ENCODE data around the gene TMEM109.

- TF ChIP-seq CTCF (conservative IDR thresholded peaks at IDR 0.05; ENCODE audit: low read depth, low read length), result no peak
- no peak for TF ChIP-seq EZH2 (IDR thresholded peaks at IDR 0.05; ENCODE audit: low read length, unreplicated experiment)
These were observed 5.4 kb downstream of the TMEM109 start for GRCh38 chr11:60919320-60919719.
